Measurements from ENCODE around the gene PPP1R8. TPM values are rescaled to one million over a fixed set of nuclear protein-coding genes. Genes with fewer than 3 reads are reported as not detected.
"Not testable (repeated sequence)": the region's sequence is repeated elsewhere in the genome, so short reads cannot be mapped to it uniquely, and the experiment has no call there.

The PPP1R8 gene
- total RNA-seq, 4 donors from 2014 or later: 38.6 to 55.1 (median 41.0) TPM

GRCh38 chr1:27855085-27855484 is 24.5 kb downstream of the PPP1R8 start:
- Histone ChIP-seq H3K9me3 (no peaks in the 10 kb centered on the region), H3K27ac (no peak overlapping the region), H3K36me3 (peaks cover 0 to 20% of the 10 kb centered on the region in 2 donors), H3K4me3 (no peak overlapping the region), H3K4me1 (peaks cover 0 to 10% (median 0%) of the 10 kb centered on the region in 3 donors), H3K27me3 (no peaks in the 10 kb centered on the region)
- no peak for ATAC-seq
- 64 to 94% methylated on average over 2 to 5 of the region's 6 CpGs for whole genome bisulfite sequencing, 2 donors (ENCODE audit: low coverage in 1 of 2)
- TF ChIP-seq EP300 (IDR thresholded peaks at IDR 0.05) (no peak), CTCF (IDR thresholded peaks at IDR 0.05) (no peak), POLR2A (IDR thresholded peaks at IDR 0.05) (no peak), POLR2AphosphoS5 (IDR thresholded peaks at IDR 0.05) (no peak)

GRCh38 chr1:27856561-27857343 is 26.2 kb downstream of the PPP1R8 start:
- Histone ChIP-seq H3K4me3 (no peak overlapping the region), H3K27ac (no peak overlapping the region), H3K27me3 (no peaks in the 10 kb centered on the region), H3K36me3 (peaks cover 0 to 3% of the 10 kb centered on the region in 2 donors), H3K9me3 (no peaks in the 10 kb centered on the region), H3K4me1 (peaks cover 0 to 10% (median 0%) of the 10 kb centered on the region in 3 donors)
- TF ChIP-seq POLR2AphosphoS5 (IDR thresholded peaks at IDR 0.05): no peak
- no peak for TF ChIP-seq EP300 (IDR thresholded peaks at IDR 0.05)
- TF ChIP-seq POLR2A (IDR thresholded peaks at IDR 0.05): no peak
- no peak for TF ChIP-seq CTCF (IDR thresholded peaks at IDR 0.05)
- 52 to 100% methylated on average over 1 to 10 of the region's 12 CpGs for WGBS, 2 donors (ENCODE audit: low coverage in 1 of 2)
- ATAC-seq: no peak

DNA sequence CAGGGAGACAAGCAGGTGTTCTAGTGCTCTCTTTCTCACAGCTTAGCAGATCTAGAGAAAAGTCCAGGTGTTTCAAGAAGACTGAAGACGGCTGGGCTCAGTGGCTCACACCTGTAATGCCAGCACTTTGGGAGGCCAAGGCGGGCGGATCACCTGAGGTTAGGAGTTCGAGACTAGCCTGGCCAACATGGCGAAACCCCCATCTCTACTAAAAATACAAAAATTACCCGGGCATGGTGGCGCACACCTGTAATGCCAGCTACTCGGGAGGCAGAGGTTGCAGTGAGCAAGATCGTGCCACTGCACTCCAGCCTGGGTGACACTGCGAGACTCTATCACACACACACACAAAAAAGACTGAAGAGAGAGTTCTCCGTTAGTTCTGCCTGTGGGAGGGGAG is 27.0 kb downstream of the PPP1R8 start:
- not testable (repeated sequence) for H3K36me3 ChIP-seq, H3K27ac ChIP-seq, H3K4me1 ChIP-seq, H3K27me3 ChIP-seq, H3K9me3 ChIP-seq, H3K4me3 ChIP-seq, ATAC-seq
- WGBS, 2 donors (ENCODE audit: low coverage in 1 of 2): 76 to 100% methylated on average over 3 to 8 of the region's 11 CpGs

DNA sequence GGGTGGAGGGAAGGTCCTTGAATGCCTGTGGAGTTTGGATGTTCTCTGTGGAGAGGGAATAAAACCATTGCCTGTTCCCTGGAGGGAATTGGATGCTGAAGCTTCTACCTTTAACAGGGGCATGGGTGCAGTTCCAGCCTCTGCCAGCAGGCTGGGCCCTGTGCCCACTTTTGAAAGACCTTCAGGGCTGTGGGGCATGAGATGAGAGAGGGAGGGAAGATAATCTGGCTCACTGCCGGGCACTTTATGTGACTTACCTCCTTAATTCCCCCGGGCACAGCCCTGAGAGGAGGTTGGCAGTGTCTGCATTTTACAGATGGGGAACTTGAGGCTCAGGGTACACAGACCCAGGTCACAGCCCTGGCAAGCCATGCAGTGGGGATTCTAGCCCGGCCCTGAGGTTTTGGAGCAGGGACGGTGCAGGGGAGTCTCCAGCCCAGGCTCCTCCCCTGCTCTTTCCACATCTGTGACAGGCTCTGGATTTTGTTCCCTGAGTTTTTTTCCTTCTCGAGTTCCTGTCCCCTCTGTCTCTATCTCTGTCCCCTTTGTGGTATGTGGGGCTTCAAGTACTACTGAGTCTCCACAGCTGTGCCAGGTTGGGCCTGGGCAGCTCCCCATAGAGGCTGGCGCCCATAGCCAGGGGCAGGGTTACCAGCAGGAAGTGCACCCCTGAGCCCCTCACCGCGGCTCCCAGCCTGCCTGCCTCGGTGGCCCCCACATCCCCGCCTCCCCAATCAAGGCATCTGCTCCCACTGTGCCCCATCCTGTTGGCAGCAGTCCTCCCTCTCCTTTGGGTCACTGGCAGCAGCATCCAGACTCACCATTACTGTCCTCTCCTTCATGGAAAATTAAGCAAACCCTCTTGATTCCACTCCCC is 27.7 kb downstream of the PPP1R8 start:
- Histone ChIP-seq H3K36me3 (no peaks in the 10 kb centered on the region), H3K4me3 (peak overlapping the region in 1 of 2 donors; percentile 8), H3K9me3 (no peaks in the 10 kb centered on the region), H3K27ac (peak overlapping the region in 1 of 4 donors; percentile 39), H3K27me3 (no peaks in the 10 kb centered on the region), H3K4me1 (peaks cover 0 to 10% (median 0%) of the 10 kb centered on the region in 3 donors)
- ATAC-seq: peak; percentile 81
- no peak for TF ChIP-seq EP300 (IDR thresholded peaks at IDR 0.05)
- TF ChIP-seq CTCF (IDR thresholded peaks at IDR 0.05): peak in 3 of 4 experiments; percentile 73 to 90 (median 89)
- TF ChIP-seq POLR2AphosphoS5 (IDR thresholded peaks at IDR 0.05): peak; percentile 45
- TF ChIP-seq POLR2A (IDR thresholded peaks at IDR 0.05): no peak
- WGBS, 2 donors (ENCODE audit: low coverage in 1 of 2): 10 to 50% methylated on average over 4 of the region's 10 CpGs

GRCh38 chr1:27858949-27859576 is 28.5 kb downstream of the PPP1R8 start:
- no peaks in the 10 kb centered on the region for H3K9me3 ChIP-seq
- ATAC-seq: no peak
- TF ChIP-seq CTCF (IDR thresholded peaks at IDR 0.05) (no peak), POLR2AphosphoS5 (IDR thresholded peaks at IDR 0.05) (no peak), POLR2A (IDR thresholded peaks at IDR 0.05) (no peak), EP300 (IDR thresholded peaks at IDR 0.05) (no peak)
- peaks cover 0 to 10% (median 0%) of the 10 kb centered on the region in 3 donors for H3K4me1 ChIP-seq
- no peak overlapping the region for H3K4me3 ChIP-seq
- H3K27ac ChIP-seq: peak overlapping the region in 1 of 4 donors; percentile 39
- no peaks in the 10 kb centered on the region for H3K27me3 ChIP-seq
- 83 to 90% methylated on average over 7 of the region's 14 CpGs for WGBS, 2 donors (ENCODE audit: low coverage in 1 of 2)
- H3K36me3 ChIP-seq: no peaks in the 10 kb centered on the region
